Hematopoietic multipotent progenitor cell treated with erythropoietin and hydrocortisone succinate and interleukin-3 and kit ligand, for 17 days (in vitro differentiated cells): Measurements from ENCODE around the gene BPGM.

Source experiments
- DNase-seq: peaks from one replicate; pipeline ENCODE4 v3.0.0-alpha.2; 2015; ENCODE audit warnings: low spot score

Gene BPGM

GRCh38 chr7:134697205-134697886 lies 50.7 kb downstream of the BPGM start:
- DNase-seq = no peak

DNA sequence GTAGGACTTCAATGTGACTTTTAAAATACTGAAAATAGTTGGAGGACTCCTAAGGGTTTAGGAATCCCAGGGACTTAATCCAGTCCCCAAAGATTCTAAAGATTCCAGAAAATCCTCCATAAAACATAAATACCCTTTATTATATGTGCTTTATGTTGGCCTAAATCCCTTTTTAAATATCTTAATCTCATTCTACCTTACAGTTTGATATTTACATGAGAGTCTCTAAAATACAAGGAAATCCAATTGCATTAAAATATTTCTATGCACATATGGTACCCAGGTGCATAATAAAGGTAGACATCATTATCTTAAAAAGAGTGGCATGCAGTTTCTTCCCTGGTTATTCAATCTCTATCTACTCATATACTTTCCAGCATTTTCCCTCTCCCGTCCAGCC lies 51.8 kb downstream of the BPGM start:
- DNase-seq = no peak

DNA sequence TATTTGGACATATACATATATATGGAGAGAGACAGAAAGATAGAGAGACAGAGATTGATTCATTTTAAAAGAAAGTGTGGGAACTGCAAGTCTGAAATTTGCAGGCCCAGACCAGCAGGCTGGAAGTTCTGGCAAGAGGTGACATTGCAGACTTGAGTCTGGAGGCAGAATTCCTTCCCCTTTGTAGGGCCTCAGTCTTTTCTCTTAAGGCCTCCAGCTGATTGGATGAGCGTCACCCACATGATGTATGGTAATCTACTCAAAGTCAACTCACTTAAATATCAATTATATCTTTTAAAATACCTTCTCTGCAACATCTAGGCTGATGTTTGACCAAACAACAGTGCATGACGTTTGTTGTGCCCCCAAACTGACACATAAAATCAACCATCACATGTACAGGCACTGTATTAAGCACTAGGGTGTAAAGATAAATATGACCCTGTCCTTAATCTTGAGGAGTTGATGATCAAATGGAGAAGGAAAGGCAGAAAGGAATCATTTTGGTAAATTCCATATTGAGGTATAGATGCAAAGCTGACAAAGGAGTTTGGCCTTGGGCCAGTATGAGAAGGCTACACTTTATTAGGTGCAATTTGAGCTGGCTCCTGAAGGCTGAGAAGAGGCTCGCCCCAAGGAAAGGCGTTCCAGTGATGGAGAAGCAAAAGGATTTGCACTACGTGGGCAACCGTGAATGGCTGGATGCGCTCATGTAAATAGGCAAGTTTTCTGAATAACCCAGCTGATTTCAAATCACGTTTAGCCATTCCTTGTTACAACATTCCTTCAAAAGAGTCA lies 52.6 kb downstream of the BPGM start:
- DNase-seq = no peak

DNA sequence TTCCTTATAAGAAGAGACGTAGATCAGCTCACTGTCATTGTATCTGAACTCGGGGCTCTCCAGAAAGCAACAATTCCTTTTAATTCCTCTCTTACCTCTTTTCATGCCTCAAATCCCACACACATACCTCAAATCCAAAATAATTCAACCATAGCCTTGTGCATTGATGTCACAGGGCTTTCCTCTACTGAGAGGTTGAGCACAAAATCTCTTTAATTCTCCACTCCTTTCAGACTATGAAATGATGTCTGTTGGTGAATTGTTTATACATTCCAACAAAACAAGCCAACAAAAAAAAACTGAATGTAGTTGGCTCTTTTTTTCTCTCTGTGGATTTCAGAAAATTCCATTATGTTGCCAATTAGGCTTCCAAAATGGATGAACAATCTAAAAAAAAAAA lies 53.2 kb downstream of the BPGM start:
- DNase-seq = no peak

GRCh38 chr7:134701272-134701671 lies 54.6 kb downstream of the BPGM start:
- DNase-seq = peak; percentile 65

DNA sequence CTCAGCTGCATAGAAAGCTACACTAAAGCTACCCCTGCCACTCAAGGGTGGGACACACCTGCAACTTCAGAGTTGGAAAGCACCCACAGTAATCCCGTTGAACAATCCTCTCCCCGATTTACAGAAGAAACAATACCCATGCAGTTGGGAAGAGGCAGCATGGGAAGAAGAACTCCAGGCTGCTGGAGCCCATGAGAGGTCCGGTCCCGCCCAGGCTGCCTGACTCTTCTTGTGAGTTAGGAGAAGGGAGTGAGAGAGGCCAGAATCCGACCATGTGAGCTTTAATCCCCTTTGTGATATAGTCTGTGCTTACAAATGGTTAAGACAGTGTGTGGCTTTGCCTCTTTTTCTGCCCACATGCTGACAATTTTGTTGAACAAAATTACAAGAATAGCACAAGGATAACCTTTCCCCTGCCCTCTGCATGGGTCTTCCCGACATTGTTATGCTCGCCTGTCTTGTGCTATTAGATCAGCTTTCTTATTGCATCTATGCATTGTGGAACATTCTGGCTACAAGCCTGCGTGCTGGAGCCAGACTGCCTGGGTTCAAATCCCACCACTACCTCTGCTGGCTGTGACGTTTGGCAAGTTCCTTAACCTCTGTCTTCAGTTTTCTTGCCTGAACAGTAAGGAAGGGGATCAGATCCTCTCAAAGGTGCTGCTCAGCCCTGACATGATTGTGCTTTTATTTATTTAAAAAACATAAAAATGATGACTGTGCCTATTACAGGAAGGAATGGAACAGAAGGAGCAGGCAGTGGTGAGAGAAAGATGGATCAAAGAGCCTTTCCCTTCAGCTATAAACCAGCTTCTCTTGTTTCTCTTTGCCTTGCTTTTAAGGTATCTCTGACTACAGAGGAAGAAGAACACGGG lies 56.0 kb downstream of the BPGM start:
- no peak for DNase-seq

- DNase-seq = no peak
Observed at GRCh38 chr7:134703241-134703594, 56.6 kb downstream of the BPGM start.

DNA sequence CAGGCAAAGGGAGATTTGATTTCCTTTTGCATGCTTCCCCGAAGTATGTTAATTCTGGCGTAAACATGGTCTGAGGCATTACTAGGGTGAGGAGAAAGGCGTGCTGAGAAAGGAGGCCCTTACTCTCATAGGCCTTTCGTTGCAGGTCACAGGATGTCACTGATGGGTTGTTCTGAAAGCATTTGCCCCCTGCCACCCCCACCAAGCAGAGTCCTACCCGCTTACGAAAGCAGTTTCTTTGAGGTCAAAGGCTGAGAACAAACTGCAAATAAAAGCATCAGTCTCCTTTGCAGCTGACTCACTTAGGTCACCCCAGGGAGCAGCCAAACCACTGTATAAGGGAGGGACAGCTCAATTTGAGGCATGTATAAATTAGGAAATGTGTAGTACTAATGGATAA lies 57.1 kb downstream of the BPGM start:
- no peak for DNase-seq

DNA sequence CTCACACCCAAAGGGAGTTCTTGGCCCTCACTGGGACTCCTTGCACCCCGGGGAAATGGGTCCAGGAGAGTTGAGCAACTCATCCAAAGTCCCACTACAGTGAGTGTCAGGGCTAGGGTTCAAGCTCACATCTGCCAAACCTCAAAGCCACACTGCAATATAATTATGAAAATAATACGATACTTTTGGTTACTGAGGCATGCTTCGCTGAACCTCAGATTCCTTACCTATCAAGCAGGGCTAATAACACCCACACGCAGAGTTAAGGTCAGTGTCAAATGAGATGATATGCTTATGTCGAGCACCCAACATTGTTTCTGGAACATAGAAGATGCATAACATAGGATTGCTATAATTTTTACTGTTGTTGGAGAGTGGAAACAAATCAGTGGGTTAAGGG lies 58.2 kb downstream of the BPGM start:
- no peak for DNase-seq

DNA sequence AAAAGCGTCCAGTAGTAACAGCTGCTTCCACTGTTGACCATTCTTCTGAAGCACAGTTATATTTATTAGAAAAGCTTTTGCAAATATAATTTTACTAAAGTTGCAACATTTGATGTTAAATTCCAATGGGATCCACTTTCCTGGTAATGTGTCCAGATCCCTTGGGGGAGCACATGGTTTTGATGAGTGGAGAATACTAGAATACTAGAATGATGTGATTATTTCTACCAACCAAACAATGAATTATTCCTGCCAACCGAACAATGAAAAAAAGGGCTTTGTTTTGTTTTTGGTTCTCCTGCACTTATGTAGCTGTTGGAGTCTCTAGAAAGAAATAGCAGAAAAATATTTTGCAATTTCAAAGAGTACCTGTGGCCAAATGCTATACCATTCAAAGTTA lies 59.1 kb downstream of the BPGM start:
- DNase-seq = no peak

- no peak for DNase-seq
Observed at GRCh38 chr7:134706468-134706867, 59.8 kb downstream of the BPGM start.

- DNase-seq = no peak
Observed at GRCh38 chr7:134707663-134708378, 61.2 kb downstream of the BPGM start.

- no peak for DNase-seq
Observed at GRCh38 chr7:134708692-134709091, 62.0 kb downstream of the BPGM start.

DNA sequence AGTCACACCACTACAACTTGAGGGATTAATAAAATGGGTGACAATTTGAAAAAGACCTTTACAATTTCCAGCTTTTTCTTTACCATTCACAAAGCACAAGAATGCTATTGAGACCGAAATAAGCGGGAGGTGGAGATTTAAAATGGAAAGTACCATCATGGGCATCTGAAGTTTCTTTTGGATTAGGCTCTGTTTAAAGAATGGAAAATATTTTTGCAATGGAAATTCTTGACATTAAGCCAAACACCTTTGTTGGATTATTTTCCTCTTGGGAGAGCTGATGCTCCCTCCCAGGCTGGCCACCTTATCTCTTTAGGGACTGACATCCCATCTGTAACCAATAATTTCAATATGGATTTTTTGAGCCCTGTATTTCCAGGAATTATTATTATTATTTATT lies 62.5 kb downstream of the BPGM start:
- no peak for DNase-seq

GRCh38 chr7:134710511-134710853 lies 63.8 kb downstream of the BPGM start:
- no peak for DNase-seq

GRCh38 chr7:134710854-134711624 lies 64.4 kb downstream of the BPGM start:
- no peak for DNase-seq

GRCh38 chr7:134712196-134712595 lies 65.5 kb downstream of the BPGM start:
- no peak for DNase-seq

DNA sequence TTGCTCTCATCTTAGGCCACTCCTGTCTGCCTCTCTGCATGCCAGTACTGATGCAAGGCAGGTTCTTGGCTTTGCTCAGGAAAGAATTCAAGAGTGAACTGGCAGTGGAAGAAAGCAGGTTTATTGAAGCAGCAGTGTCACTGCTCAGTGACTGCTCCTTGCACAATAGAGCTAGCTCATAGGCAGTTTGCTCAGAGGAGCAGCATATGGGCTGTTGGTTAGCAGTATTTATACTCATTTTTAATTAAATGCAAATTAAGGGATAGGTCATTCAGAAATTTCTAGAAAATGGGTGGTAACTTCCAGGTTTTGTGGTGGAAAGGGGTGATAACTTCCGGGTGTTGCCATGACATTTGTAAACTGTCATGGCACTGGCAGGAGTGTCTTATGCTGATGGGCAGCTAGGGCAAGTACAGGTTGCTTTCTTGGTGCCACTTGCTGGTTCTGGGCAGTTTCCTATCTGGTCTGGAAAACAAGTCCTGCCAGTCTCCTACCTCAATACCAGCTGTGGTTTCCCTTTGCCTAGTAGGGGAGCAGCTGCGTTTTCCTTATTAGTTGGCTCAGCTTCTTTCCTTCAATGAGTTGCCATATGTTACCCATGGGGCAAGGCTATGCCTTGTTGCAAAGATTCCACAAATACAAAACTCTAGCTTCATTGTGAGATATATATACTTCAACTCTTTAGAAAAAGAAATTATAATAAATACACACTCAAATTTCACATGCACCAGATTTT lies 68.0 kb downstream of the BPGM start:
- no peak for DNase-seq

GRCh38 chr7:134718211-134718875 lies 71.7 kb downstream of the BPGM start:
- DNase-seq = no peak
